Activated CD4-positive, alpha-beta T cell treated with anti-CD3 and anti-CD28 coated beads for 1 hour (primary cell): ENCODE results near the gene CSN3.
"Not testable (repeated sequence)": the region's sequence is repeated elsewhere in the genome, so short reads cannot be mapped to it uniquely, and the experiment has no call there.

ENCODE experiments used
- DNase-seq: peaks from one replicate; pipeline ENCODE4 v3.0.0-alpha.2; 2020

Gene CSN3, protein sequence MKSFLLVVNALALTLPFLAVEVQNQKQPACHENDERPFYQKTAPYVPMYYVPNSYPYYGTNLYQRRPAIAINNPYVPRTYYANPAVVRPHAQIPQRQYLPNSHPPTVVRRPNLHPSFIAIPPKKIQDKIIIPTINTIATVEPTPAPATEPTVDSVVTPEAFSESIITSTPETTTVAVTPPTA

DNA sequence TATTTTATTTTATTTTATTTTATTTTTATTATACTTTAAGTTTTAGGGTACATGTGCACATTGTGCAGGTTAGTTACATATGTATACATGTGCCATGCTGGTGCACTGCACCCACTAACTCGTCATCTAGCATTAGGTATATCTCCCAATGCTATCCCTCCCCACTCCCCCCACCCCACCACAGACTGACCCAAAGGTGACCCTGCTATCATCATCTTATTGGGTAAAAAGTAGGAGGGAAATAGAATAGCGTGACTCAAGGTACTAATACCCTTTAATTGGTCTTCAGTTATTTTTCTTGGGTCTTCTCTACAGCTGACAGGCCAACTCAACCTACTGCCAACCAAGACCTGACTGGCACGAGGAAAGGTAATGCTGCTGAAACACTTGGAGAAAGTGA is at the start of gene CSN3:
Gene CSN3, plus strand, starts transcription at position 301 of the 400 bp plus-strand sequence. CDS start 2,223 bp downstream, outside the sequence.
- not testable (repeated sequence) for DNase-seq

DNA sequence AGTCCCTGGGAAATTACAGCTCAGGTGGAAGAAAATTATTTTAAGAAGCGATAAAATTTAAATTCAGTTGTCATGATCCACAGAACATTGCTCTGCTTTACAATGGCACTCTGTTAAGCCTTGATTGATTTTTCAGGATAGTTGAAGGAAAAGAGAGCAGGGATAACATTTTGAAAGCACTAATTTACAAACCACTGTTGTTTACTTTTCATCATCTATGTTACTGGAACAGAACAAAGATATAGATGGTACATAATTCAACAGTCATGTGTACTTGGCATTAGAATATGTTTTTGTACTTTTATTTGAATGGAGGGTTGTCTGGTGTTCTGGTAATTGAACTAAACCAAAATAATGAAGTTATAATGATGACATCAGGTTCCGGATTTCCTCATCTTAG is 49.5 kb upstream of the CSN3 start:
- no peak for DNase-seq

DNA sequence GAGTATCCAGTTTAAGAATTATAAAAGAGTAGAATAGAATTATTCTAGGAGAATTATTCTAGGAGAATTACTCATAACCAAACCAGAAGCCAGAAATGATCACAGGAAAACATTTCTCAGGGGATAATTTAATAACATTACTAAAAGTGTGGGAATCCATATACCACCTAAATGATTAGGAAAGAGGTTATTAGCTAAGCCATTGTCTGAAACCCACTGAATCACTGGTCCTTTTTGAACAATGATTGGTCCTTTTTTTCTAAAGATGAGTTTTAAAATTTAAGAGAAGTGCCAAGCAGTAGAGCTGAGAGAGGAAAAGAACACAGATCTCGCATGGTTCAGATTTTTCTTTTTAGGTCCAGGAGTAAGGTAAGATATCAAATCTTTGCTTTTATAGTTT is 47.0 kb upstream of the CSN3 start, which contains the start of gene ODAM:
Gene ODAM, plus strand, starts transcription at position 301 of the 400 bp plus-strand sequence. CDS start 819 bp downstream, outside the sequence.
- DNase-seq, result no peak

DNA sequence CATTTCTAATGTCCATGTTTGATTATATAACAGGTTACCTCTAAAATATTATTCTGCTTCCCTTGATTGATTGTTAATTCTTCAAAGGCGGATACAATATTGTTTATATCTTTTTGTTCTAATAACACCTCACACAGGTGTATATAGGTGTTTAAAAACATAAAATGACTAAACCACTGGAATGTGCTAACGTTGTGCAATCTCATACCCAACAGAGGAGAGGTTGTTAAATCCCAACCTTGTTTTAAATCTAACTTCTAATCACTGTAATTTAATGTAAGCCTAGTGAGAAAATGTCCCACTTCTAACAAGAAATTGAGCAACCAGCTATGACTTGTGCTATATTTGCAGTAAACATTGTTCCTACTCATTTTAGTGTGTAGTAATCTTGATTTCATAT is 45.5 kb upstream of the CSN3 start:
- DNase-seq, result no peak

DNA sequence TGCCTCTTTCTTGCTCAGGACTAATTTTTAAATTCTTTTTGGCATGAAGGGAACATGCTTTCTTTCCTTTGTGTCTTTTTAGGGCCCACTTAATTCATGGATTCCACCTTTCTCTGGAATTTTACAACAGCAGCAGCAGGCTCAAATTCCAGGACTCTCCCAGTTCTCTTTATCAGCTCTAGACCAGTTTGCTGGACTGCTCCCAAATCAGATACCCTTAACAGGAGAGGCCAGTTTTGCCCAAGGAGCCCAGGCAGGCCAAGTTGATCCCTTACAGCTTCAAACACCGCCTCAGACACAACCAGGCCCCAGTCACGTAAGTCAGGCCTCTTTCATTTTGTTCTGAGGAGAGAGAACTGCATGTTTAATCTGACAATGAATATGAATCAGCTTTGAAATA is 44.6 kb upstream of the CSN3 start:
- no peak for DNase-seq

DNA sequence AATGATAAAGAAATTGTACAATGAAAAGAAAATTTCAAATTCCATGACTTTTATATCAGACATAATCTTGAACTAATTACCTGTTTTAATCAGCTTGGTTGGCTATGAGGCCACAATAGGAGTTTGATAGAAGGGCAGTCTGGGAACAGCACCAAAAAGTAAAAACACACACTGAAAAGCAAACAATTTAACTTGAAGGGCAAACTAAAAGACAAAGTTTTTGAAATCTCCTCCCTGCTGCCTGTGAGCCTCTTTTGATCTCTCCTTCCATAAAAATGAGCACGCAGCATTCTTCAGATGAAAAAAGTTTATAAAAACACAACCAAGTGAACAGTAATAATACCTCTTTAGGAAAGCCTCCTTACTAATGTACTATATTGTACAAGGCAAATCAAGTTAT is 38.8 kb upstream of the CSN3 start:
- no peak for DNase-seq

DNA sequence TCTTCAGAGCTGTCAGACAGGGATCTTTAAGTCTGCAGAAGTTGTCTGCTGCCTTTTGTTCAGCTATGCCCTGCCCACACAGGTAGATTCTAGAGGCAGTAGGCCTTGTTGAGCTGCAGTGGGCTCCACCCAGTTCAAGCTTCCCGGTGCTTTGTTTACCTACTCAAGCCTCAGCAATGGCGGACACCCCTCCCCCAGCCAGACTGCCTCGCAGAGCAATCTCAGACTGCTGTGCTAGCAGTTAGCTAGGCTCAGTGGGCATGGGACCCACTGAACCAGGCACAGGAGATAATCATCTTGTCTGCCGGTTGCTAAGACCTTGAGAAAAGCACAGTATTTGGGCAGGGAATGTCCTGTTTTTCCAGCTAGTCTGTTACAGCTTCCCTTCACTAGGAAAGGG is 29.6 kb upstream of the CSN3 start:
- not testable (repeated sequence) for DNase-seq

DNA sequence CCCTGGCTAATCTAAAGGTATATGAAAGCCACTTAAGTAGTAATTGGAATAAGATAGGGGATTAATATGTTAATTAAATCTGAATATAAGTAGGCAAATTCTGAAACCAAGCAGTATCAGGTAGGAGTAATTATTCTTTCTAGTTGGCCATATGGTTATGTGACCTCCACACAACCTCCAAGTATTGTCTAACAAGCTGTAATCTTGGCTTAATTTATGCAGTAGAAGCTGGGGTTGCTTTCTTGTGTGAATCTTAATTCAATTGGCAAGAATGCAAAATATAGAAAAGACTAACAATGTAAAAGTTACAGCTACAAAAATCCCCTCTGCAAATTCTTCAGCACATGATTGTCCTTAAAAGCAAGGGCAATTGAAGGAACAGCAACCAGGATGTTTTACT is 26.3 kb upstream of the CSN3 start:
- DNase-seq, result not testable (repeated sequence)

DNA sequence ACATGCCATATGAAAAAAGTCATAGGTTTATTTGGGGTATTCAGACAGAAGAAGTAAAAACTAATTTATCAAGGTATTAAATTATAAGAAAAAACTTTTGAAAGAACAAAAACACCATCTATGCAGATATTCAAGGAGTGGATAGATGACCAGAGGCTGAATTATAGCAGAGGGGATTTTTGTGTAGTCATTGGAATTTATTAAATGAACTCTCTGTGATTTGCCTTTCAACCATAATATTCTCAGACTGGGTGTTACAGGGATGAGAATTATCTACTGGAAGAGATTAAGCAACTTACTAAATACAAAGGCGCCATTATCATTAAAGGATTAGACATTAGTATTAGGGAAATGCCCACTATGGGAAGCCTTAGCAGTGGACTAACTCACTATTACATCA is 25.8 kb upstream of the CSN3 start:
- DNase-seq, result not testable (repeated sequence)

DNA sequence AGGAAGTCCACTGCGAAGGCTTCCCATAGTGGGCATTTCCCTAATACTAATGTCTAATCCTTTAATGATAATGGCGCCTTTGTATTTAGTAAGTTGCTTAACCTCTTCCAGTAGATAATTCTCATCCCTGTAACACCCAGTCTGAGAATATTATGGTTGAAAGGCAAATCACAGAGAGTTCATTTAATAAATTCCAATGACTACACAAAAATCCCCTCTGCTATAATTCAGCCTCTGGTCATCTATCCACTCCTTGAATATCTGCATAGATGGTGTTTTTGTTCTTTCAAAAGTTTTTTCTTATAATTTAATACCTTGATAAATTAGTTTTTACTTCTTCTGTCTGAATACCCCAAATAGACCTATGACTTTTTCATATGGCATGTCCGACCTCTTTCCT is 21.0 kb upstream of the CSN3 start:
- not testable (repeated sequence) for DNase-seq

DNA sequence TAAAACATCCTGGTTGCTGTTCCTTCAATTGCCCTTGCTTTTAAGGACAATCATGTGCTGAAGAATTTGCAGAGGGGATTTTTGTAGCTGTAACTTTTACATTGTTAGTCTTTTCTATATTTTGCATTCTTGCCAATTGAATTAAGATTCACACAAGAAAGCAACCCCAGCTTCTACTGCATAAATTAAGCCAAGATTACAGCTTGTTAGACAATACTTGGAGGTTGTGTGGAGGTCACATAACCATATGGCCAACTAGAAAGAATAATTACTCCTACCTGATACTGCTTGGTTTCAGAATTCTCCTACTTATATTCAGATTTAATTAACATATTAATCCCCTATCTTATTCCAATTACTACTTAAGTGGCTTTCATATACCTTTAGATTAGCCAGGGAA is 20.6 kb upstream of the CSN3 start:
- not testable (repeated sequence) for DNase-seq

DNA sequence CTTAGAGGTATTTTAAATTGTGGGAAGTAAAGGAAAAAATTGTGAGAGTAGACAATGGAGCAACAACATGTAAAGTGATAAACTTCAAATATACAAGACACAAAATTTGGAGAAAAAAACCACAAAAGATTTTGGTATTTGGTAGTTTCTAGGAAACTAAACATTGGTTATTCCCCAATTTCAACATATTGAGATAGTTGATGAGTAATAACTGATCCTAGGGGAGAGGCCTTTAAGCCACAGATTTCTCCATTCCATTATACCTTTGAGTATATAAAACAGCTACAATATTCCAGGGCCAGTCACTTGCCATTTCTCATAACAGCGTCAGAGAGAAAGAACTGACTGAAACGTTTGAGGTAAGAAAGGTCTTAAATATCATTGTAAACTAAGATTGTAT is 16.6 kb upstream of the CSN3 start, which contains the start of gene FDCSP:
Gene FDCSP, plus strand, starts transcription at position 301 of the 400 bp plus-strand sequence. CDS start 5,071 bp downstream, outside the sequence.
- DNase-seq, result no peak

DNA sequence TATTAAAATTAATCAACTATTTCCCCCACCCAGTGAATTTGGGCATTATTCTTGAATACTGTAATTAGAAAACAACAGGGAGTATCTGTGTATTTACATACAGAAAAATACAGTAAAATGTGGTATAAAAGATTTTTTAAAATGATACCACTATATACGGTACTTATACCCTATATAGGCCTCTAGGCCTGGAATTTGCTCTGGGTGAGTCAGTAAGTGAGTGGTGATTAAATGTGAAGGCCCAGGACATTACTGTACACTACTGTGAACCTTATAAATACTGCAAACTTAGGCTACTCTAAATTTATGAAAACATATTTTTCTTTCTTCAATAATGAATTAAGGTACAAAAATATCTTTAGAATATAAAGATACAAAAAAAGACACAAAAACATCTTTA is 6.3 kb upstream of the CSN3 start:
- DNase-seq, result no peak

DNA sequence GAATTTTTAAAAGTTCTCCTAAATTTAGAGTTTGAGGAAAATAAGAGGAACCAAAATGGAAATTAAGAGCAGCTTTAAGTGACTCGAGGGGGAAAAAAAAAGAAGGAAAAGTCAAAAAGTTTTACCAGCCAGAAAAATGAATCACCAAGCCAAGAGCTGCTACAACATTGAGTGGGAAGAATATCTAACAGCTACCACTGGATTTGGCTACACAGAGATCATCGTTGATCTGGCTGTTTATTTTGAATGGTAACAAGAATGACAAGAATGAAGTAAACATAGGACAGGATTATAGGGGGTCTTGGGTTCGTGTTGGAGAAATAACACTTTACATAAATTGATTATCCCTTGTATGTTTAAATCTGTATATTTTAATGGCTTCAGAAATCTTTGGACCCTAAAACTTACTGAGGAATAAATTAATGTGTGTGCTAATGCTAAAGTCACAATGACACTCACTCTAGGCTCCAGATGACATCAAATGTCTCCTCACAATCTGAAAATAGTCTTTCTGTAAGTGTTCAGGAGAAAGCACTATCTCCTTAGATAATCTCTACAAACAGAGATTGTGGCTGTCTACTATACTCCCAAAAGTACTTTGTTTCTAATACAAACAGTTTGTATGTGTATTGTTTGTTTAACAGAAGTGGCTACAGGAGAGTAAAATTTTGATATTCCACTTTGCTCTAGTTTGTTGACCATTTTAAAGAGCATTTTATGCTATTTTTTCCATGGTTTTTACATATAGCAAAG is 3.1 kb upstream of the CSN3 start:
- DNase-seq, result no peak

DNA sequence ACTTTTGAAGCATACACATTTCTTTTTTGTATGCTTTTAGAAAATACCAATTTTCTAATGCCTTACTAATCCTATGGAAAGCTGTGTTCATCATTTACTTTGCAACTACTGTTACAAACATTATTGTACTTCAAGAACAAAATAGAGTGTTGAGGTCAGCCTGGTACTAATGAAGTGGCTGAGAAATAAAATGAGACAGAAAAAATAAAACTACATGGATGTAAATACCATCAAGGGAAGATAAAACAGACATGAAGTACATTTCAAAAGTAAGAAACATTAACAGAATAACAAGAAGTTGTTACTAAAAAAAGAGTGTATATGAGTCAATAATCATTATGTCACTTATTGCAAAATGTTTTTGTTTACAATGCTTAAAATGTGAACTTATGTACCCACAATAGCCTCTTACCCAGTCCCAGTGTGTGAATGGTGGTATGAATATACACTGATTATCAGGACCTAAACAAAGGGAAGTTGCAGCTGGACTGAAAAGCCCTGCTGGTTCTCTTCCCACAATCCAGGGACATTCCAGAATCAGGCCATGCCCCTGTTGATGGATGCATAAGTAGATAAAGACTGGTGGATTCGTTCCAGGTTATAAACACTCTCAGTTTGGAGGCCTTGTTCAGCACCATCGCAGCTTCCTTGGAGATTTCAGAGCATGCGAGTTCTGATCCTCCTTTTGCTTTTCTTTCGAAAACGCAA is 2.4 kb upstream of the CSN3 start:
- DNase-seq, result no peak

DNA sequence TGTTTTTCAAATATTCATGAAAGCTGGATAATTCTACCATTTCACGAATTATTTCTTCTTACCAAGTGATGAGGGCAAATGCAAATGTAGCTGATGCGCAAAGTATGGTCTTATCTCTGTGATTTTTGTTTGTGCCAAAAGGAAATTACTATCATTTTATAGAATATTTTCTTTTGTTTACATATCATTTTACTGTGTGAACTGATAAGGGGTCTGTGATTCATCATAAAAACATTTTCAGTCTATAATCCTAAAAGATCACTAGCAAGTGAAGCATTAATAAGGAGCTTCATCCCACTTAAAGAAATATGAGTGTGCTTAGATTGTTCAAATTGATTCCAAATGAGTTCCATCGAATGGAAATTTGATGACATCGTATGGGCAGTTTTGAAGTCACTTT is 694 bp downstream of the CSN3 start:
- no peak for DNase-seq

DNA sequence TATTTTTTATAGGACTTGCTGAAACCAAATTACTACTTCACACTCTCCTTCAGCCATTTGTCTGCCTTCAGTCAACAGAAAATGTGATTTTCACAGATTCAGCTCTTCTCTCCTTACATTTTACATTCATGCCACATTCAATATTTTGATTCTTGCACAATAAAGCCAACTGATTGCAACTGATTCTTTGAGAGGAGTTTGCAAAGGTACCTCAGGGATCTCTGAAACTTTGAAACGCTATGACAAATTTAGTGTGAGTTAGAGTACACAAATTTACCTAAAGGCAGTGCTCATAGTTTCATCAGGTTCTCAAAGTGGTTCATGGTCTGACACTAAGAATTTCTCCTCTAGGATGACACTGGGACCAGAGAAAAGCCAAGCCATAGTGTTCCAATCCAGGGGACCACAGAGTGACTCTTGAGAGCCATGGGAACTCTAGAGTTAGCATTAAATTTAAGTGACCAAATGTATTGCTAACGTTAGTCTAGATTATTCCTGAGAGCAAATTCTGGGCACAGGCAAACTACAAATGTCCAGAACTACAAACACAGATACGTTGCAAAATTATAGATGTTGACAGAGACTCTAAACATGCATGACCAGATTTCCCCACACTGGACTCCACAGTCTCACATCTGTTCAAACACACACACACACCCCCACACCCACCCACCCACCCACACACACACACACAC is 9.0 kb downstream of the CSN3 start:
- no peak for DNase-seq

DNA sequence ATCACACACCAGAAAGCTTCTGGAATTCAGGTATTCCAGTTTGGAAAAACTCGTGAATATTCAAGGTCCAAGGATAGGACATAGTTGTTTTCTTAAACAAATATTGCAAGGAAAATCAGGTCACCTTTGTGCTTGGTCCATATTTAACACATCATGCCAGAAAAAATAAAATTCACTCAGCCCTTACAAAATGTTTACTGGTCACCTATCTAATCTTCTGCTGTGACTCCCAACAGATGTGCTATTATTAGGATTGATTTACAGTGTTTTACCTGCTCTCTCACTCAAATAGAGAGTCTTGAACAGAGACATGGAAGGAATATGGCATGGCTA is 9.5 kb downstream of the CSN3 start:
- DNase-seq, result no peak

DNA sequence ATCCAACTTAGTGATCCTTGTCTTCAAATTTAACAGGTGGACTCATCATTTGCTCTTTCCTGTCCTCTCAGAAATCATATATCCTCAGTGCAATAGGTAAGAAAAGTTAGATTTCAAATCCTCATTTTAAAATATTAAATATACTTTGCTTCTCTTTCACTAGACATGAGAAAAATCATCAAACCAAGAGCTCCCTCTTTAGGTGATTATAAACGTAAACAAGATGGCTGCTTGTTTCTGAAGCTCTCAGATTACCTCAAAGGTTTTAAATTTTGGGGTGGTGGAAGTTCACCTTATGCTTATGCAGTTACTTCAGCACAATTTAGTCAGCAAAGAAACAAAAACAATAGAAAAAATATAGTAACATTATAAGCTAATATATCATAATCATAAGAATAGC is 27.3 kb downstream of the CSN3 start:
- DNase-seq, result no peak

DNA sequence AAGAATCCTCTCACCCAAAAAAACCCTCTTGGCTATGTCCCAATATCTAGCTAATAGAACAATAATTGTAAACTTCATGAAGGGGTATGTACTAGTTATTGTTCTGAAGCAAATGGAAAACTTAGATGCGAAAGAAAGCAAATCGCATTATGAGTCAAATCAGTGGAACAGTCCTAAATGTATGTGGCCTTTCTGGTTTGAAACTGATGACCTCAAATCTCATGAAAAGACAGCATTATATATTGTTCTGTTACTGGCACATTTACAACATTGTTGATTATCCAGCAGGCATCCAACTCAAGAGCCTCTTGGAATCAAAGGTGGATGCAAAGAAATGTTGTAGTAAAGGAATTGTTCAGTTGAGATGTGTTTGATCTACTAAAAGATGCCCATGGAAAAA is 34.7 kb downstream of the CSN3 start:
- no peak for DNase-seq

DNA sequence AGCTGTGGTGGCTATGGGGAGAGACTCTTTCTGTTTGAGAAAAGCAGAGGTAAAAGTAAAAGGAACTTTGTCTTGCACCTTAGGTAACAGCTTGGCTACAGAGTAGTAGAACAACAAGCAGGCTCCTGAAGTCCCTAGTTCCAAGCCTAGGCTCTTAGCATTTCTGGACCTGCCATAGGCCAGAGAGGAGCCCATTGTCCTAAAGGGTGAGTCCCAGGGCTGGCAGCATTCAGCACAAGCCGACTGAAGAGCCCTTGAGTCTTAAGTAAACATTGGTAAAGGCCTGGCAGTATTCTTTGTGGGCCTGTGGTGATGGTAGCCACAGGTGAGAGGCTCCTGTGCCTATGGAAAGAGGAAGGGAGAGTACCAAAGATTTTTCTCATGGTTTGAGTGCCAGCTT is 38.2 kb downstream of the CSN3 start:
- DNase-seq, result no peak

DNA sequence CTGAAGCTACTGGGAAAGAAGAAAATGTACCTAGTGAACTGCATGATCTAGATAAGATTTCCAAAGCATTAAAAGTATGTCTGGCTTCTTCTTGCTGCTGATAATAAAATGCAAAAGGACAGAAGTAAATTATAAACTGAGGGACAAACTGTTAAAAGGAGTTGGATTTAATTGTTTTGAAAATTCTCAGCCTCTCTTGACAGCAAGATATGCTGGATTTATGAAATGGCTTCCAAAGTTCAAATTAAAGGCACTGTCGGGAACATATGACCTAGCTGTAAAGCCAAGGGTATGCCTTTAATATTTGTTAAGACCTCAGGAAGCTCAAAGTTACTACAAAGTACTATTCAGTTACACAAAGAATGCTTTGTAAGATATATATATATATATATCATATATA is 46.3 kb downstream of the CSN3 start:
- DNase-seq, result no peak

DNA sequence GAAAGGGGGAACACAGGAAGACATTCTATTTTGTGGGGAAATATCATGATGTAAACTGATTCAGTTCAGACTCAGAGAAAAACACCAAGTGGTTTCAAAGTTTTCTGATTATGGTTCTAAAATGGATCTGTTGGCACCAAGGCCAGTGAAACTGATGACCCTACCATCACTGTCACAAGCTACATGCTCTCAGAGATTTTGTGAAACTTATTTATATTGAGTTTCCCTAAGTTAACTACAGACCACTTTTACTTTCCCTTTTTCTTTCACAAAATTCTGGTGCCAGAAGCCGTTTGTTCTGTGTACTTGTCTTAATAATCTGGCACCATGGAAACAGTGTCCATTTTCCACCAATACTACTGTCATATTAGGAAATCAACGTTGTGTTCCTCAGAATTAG is 48.9 kb downstream of the CSN3 start:
- DNase-seq, result no peak
